OCI-LY1 (cell line): ENCODE results near the gene ITIH2.

ENCODE experiments used
- EZH2 ChIP-seq: fragments of 200-600 bp; sonication (generic), shearing (Covaris generic); IDR thresholded peaks from 2 replicates; pipeline ENCODE4 v1.8.0; 2017; ENCODE audit warnings: borderline replicate concordance, mixed run types, mild to moderate bottlenecking, antibody characterized with exemption, low read length, moderate library complexity, mixed read lengths
- TF ChIP-seq, protein P1 (sequence below): fragments of 200-600 bp; sonication (generic), shearing (Covaris generic); IDR thresholded peaks from 2 replicates; pipeline ENCODE4 v1.5.1; 2017; ENCODE audit warnings: mild to moderate bottlenecking, antibody characterized with exemption, low read length, moderate library complexity, mixed read lengths

DNA sequence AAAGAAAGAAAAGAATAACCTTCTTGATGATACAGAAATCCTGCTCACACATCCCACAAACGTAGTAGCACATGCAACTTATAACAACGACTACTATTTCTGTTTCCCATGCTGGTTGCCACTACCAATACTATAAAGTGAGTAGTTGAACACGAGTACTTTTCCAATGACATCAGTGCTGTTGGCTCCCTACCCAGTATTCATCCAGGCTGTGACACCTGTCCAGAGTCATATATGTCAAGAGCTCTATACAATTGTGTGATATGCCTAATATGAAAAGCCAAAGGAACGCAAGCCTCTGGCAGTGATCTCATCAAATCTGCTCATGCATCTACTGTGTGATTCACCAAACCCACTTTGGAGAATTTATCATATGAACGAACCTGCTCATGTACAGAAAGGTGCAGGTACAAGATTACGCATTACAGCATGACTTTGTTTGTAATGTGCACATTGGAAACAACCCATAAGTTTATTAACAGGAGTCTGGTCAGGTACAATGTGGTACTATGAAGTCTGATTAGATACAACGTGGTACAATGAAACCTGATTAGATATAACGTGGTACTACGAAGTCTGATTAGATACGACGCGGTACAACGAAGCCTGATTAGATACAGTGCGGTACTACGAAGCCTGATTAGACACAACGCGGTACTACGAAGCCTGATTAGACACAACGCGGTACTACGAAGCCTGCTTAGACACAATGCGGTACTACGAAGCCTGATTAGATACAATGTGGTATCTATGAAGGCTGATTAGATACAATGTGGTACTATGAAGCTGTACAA lies 30.6 kb upstream of the ITIH2 start:
- TF ChIP-seq, protein P1, sequence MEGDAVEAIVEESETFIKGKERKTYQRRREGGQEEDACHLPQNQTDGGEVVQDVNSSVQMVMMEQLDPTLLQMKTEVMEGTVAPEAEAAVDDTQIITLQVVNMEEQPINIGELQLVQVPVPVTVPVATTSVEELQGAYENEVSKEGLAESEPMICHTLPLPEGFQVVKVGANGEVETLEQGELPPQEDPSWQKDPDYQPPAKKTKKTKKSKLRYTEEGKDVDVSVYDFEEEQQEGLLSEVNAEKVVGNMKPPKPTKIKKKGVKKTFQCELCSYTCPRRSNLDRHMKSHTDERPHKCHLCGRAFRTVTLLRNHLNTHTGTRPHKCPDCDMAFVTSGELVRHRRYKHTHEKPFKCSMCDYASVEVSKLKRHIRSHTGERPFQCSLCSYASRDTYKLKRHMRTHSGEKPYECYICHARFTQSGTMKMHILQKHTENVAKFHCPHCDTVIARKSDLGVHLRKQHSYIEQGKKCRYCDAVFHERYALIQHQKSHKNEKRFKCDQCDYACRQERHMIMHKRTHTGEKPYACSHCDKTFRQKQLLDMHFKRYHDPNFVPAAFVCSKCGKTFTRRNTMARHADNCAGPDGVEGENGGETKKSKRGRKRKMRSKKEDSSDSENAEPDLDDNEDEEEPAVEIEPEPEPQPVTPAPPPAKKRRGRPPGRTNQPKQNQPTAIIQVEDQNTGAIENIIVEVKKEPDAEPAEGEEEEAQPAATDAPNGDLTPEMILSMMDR, result no peak
- TF ChIP-seq EZH2, result no peak
